HG02610 (cell line): ENCODE data around the gene PPIL6.

Experiments
- ATAC-seq: cut with Tn5 transposase; IDR thresholded peaks from one replicate; pipeline ENCODE4 v1.9.1; 2021; ENCODE audit warnings: mild to moderate bottlenecking, moderate library complexity; ENCODE audit not compliant: unreplicated experiment

Gene PPIL6

GRCh38 chr6:109440331-109441068 lies at the start of gene PPIL6, which contains the start of gene SMPD2:
Gene PPIL6 (minus strand): TSS chr6:109440628. CDS start chr6:109440590, 38 bp downstream.
Gene SMPD2 (plus strand): TSS chr6:109440724. CDS start chr6:109441122, 398 bp downstream.
- ATAC-seq, result peak; percentile 90

- no peak for ATAC-seq
These were observed 47.6 kb upstream of the PPIL6 start for GRCh38 chr6:109488001-109488400.

- no peak for ATAC-seq
These were observed 45.6 kb upstream of the PPIL6 start for GRCh38 chr6:109486068-109486467.

- ATAC-seq, result no peak
These were observed 45.0 kb upstream of the PPIL6 start for GRCh38 chr6:109485266-109485935.

- no peak for ATAC-seq
These were observed 43.7 kb upstream of the PPIL6 start for GRCh38 chr6:109484122-109484521.

GRCh38 chr6:109483735-109484057 lies 43.3 kb upstream of the PPIL6 start:
- ATAC-seq, result no peak

- ATAC-seq, result peak; percentile 94
These were observed 42.7 kb upstream of the PPIL6 start, which contains the start of gene ZBTB24 for GRCh38 chr6:109482905-109483734. Gene ZBTB24 (minus strand): TSS chr6:109483219. CDS start chr6:109482026, 1,193 bp downstream.

- no peak for ATAC-seq
These were observed 40.6 kb upstream of the PPIL6 start for GRCh38 chr6:109480993-109481480.

- ATAC-seq, result no peak
These were observed 38.6 kb upstream of the PPIL6 start for GRCh38 chr6:109478841-109479624.

GRCh38 chr6:109478222-109478805 lies 37.9 kb upstream of the PPIL6 start:
- ATAC-seq, result no peak

GRCh38 chr6:109477725-109478124 lies 37.3 kb upstream of the PPIL6 start:
- no peak for ATAC-seq

GRCh38 chr6:109477184-109477583 lies 36.8 kb upstream of the PPIL6 start:
- no peak for ATAC-seq

- no peak for ATAC-seq
These were observed 35.2 kb upstream of the PPIL6 start for GRCh38 chr6:109475625-109476024.

GRCh38 chr6:109474995-109475394 lies 34.6 kb upstream of the PPIL6 start:
- ATAC-seq, result no peak

GRCh38 chr6:109473120-109473519 lies 32.7 kb upstream of the PPIL6 start:
- no peak for ATAC-seq

- peak; percentile 56 for ATAC-seq
These were observed 31.9 kb upstream of the PPIL6 start for GRCh38 chr6:109472132-109472995.

GRCh38 chr6:109471105-109471810 lies 30.8 kb upstream of the PPIL6 start:
- no peak for ATAC-seq

GRCh38 chr6:109469591-109470189 lies 29.3 kb upstream of the PPIL6 start:
- ATAC-seq, result no peak
